Spleen (tissue), 11 donors: ENCODE data around the gene PEX7. TPM values are rescaled to one million over a fixed set of nuclear protein-coding genes. Genes with fewer than 3 reads are reported as not detected.
A peak's percentile ranks its signal among the peaks of the same experiment; 100 is the strongest.

Experiments used
- DNase-seq: peaks from one replicate; pipeline ENCODE4 v3.0.0-alpha.2; 2020
- H3K27ac ChIP-seq, 8 donors: fragments of 200-600 bp; sonication (generic) in 7 of 8; 1 replicate in 4 of 8; 2 replicates in 4 of 8; pipeline versions ENCODE4 v1.5.0 to v1.8.0; 2016 to 2021; ENCODE audit warnings: inconsistent platforms in 4 of 8, mild to moderate bottlenecking in 4 of 8, moderate library complexity in 1 of 8
- H3K27me3 ChIP-seq, 7 donors: fragments of 200-600 bp; sonication (generic) in 6 of 7; replicated peaks in 1 of 7; 1 replicate in 4 of 7; 2 replicates in 3 of 7; pipeline versions ENCODE4 v1.5.0 to v1.8.0; 2016 to 2021; ENCODE audit warnings: inconsistent platforms in 3 of 7, mild to moderate bottlenecking in 1 of 7
- H3K36me3 ChIP-seq, 6 donors: fragments of 200-600 bp; sonication (generic) in 5 of 6; 1 replicate in 4 of 6; 2 replicates in 2 of 6; pipeline versions ENCODE4 v1.5.0 to v1.8.0; 2016 to 2021; ENCODE audit warnings: inconsistent platforms in 2 of 6
- H3K4me1 ChIP-seq, 6 donors: fragments of 200-600 bp; sonication (generic) in 5 of 6; 1 replicate in 3 of 6; 2 replicates in 3 of 6; pipeline versions ENCODE4 v1.5.0 to v1.8.0; 2016 to 2021; ENCODE audit warnings: inconsistent platforms in 3 of 6
- H3K4me3 ChIP-seq, 8 donors: fragments of 200-600 bp; sonication (generic) in 7 of 8; 1 replicate in 4 of 8; 2 replicates in 4 of 8; pipeline versions ENCODE4 v1.5.0 to v1.8.0; 2016 to 2021; ENCODE audit warnings: inconsistent platforms in 4 of 8, mild to moderate bottlenecking in 4 of 8, moderate library complexity in 2 of 8
- H3K9me3 ChIP-seq, 8 donors: fragments of 200-600 bp; sonication (generic) in 7 of 8; 1 replicate in 4 of 8; 2 replicates in 4 of 8; pipeline versions ENCODE4 v1.5.0 to v1.8.0; 2016 to 2021; ENCODE audit warnings: inconsistent platforms in 4 of 8
- POLR2A ChIP-seq, 3 donors: fragments of 450-650 bp; IDR thresholded peaks; one replicate each; pipeline ENCODE4 v1.5.1; 2017; ENCODE audit warnings: antibody characterized with exemption in 3 of 3, mild to moderate bottlenecking in 1 of 3
- POLR2AphosphoS5 ChIP-seq, 3 donors: sonication (generic); formaldehyde crosslinking; IDR thresholded peaks; one replicate each; pipeline ENCODE4 v1.5.1; 2017; ENCODE audit warnings: antibody characterized with exemption in 3 of 3
- WGBS, 5 donors: extraction: QIAGEN DNeasy Blood & Tissue Kit in 3 of 5; methylation state at CpG; one replicate each; pipeline versions ENCODE4 v1.1.5 to v1.1.7; 2013 to 2018; 5-methylcytosine and 5-hydroxymethylcytosine counted together
- intact Hi-C: fragments of 100-400 bp; cut with DNase I; formaldehyde crosslinking; loops from one replicate; pipeline ENCODE4 v1.15.0; 2023; ENCODE audit warnings: low total_unique reads
- polyA plus RNA-seq, 3 donors: library from polyadenylated mRNA; stranded (reverse); fragments of 200-250 nt; gene quantifications; one replicate each; pipeline ENCODE4 v1.2.1, GENCODE V29; 2013
- total RNA-seq, 7 donors: library from RNA; depleted of rRNA in 3 of 7; stranded (reverse); fragments of >200 nt in 3 of 7; fragmentation: NEBNext Ultra II Directional in 4 of 7; extraction: Animal tissue kit (Norgen Biotek cat#: 25700) in 4 of 7; gene quantifications; one replicate each; pipeline versions ENCODE4 v1.1.0 to v1.2.1, GENCODE V29; 2016 to 2021
- TF ChIP-seq, protein P1 (sequence below), 11 experiments: fragments of 200-600 bp in 7 of 11; fragments of 450-650 bp in 4 of 11; sonication (generic) in 4 of 11; IDR thresholded peaks in 8 of 11; conservative IDR thresholded peaks in 3 of 11; 1 replicate in 7 of 11; 2 replicates in 4 of 11; pipeline versions ENCODE4 v1.4.0 to v1.8.0; 2016 to 2021; ENCODE audit warnings: antibody characterized with exemption in 11 of 11, inconsistent platforms in 4 of 11, mild to moderate bottlenecking in 1 of 11
- donor health status: healthy with polysubstance abuse.
- donor health status: DM: no; HTN: no; CAD: no; lungs with moderate emphysema.
- donor health status: DM: no; HTN: no; CAD: no.
- donor health status: Bipolar disorder and iron deficiency.
- donor health status: healthy.
- donor health status: DM: no; HTN: no; CAD: no.
- donor health status: DM: yes; HTN: yes; CAD: no.

PEX7 gene
- total and polyA plus RNA-seq, 10 donors = 2.2 to 6.4 (median 5.0) TPM

DNA sequence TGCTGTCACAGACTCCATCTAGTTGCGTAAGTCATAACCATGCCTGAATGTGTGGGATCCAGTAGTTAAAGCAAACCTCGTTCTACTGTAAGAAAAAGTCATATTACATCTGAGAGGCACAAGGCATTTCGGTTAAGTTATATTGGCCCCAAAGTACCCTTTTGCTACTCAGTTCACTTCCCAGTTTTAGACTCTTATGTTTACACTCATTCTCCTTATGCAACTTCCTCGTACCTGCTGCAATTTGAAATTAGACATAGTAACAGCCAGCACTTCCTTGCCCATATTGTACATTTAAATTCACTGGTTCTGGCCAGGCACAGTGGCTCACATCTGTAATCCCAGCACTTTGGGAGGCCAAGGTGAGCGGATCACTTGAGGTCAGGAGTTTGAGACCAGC is 37.0 kb downstream of the PEX7 start:
- H3K4me1 ChIP-seq = peaks cover 0 to 10% (median 0%) of the 10 kb centered on the region in 6 donors
- intact Hi-C loops = no loop called here
- H3K27me3 ChIP-seq = no peaks in the 10 kb centered on the region
- H3K4me3 ChIP-seq = no peak overlapping the region
- 51 to 88% (median 71%) methylated on average over 5 of the region's 5 CpGs for WGBS, 5 donors
- peak overlapping the region in 4 of 8 donors; percentile 2 to 79 (median 60) for H3K27ac ChIP-seq
- H3K36me3 ChIP-seq = peaks cover 0 to 8% (median 1%) of the 10 kb centered on the region in 6 donors
- no peaks in the 10 kb centered on the region for H3K9me3 ChIP-seq
- DNase-seq = no peak
- TF ChIP-seq POLR2AphosphoS5 (IDR thresholded peaks at IDR 0.05) (no peak), POLR2A (IDR thresholded peaks at IDR 0.05) (no peak)
- TF ChIP-seq, protein P1, sequence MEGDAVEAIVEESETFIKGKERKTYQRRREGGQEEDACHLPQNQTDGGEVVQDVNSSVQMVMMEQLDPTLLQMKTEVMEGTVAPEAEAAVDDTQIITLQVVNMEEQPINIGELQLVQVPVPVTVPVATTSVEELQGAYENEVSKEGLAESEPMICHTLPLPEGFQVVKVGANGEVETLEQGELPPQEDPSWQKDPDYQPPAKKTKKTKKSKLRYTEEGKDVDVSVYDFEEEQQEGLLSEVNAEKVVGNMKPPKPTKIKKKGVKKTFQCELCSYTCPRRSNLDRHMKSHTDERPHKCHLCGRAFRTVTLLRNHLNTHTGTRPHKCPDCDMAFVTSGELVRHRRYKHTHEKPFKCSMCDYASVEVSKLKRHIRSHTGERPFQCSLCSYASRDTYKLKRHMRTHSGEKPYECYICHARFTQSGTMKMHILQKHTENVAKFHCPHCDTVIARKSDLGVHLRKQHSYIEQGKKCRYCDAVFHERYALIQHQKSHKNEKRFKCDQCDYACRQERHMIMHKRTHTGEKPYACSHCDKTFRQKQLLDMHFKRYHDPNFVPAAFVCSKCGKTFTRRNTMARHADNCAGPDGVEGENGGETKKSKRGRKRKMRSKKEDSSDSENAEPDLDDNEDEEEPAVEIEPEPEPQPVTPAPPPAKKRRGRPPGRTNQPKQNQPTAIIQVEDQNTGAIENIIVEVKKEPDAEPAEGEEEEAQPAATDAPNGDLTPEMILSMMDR (IDR thresholded peaks at IDR 0.05 in 8 of 11, conservative IDR thresholded peaks at IDR 0.05 in 3 of 11) = no peak

- intact Hi-C loops = no loop called here
- peak overlapping the region in 3 of 8 donors; percentile 2 to 79 (median 66) for H3K27ac ChIP-seq
- TF ChIP-seq, protein P1 (IDR thresholded peaks at IDR 0.05 in 8 of 11, conservative IDR thresholded peaks at IDR 0.05 in 3 of 11) = no peak
- TF ChIP-seq POLR2AphosphoS5 (IDR thresholded peaks at IDR 0.05) = no peak
- TF ChIP-seq POLR2A (IDR thresholded peaks at IDR 0.05) = no peak
- DNase-seq = no peak
- H3K4me1 ChIP-seq = peaks cover 0 to 10% (median 0%) of the 10 kb centered on the region in 6 donors
- WGBS, 5 donors = 80 to 100% (median 85%) methylated on average over 1 of the region's 1 CpG
- H3K4me3 ChIP-seq = no peak overlapping the region
- peaks cover 0 to 7% (median 1%) of the 10 kb centered on the region in 6 donors for H3K36me3 ChIP-seq
- H3K9me3 ChIP-seq = no peaks in the 10 kb centered on the region
- no peaks in the 10 kb centered on the region for H3K27me3 ChIP-seq
These were observed 37.7 kb downstream of the PEX7 start for GRCh38 chr6:136860043-136860442.

GRCh38 chr6:136862662-136863061 is 40.3 kb downstream of the PEX7 start:
- no peak for TF ChIP-seq POLR2AphosphoS5 (IDR thresholded peaks at IDR 0.05)
- TF ChIP-seq POLR2A (IDR thresholded peaks at IDR 0.05) = no peak
- TF ChIP-seq, protein P1 (IDR thresholded peaks at IDR 0.05 in 8 of 11, conservative IDR thresholded peaks at IDR 0.05 in 3 of 11) = no peak
- no peaks in the 10 kb centered on the region for H3K9me3 ChIP-seq
- no peak overlapping the region for H3K4me3 ChIP-seq
- peaks cover 0 to 10% (median 0%) of the 10 kb centered on the region in 6 donors for H3K4me1 ChIP-seq
- WGBS, 5 donors = 92 to 97% (median 95%) methylated on average over 1 of the region's 1 CpG
- intact Hi-C loops = no loop called here
- H3K36me3 ChIP-seq = no peaks in the 10 kb centered on the region
- no peaks in the 10 kb centered on the region for H3K27me3 ChIP-seq
- no peak overlapping the region for H3K27ac ChIP-seq
- no peak for DNase-seq

DNA sequence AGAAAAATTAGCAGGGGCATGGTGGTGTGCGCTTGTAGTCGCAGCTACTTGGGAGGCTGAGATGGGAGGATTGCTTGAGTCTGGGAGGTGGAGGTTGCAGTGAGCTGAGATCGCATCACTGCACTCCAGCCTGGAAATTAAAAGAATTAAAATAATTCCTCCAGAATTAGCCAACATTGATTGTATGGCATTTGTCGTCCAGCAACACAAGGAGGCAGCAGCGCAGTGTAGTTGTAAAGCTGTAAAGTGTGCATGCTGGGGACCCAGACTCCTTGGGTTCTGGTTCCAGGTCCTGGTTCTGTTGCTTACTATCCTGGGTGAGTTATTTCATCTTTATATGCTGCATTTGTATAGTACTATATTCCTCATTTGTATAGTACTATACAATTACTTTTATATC is 41.4 kb downstream of the PEX7 start:
- intact Hi-C loops = no loop called here
- no peaks in the 10 kb centered on the region for H3K9me3 ChIP-seq
- no peaks in the 10 kb centered on the region for H3K36me3 ChIP-seq
- no peak overlapping the region for H3K27ac ChIP-seq
- WGBS, 5 donors = 74 to 98% (median 76%) methylated on average over 5 of the region's 5 CpGs
- no peak overlapping the region for H3K4me3 ChIP-seq
- no peaks in the 10 kb centered on the region for H3K27me3 ChIP-seq
- no peak for TF ChIP-seq POLR2A (IDR thresholded peaks at IDR 0.05)
- H3K4me1 ChIP-seq = peaks cover 0 to 10% (median 0%) of the 10 kb centered on the region in 6 donors
- DNase-seq = no peak

- no peak overlapping the region for H3K4me3 ChIP-seq
- no peaks in the 10 kb centered on the region for H3K27me3 ChIP-seq
- H3K9me3 ChIP-seq = no peaks in the 10 kb centered on the region
- intact Hi-C loops = no loop called here
- no peak overlapping the region for H3K27ac ChIP-seq
- peaks cover 0 to 4% (median 0%) of the 10 kb centered on the region in 6 donors for H3K4me1 ChIP-seq
- DNase-seq = no peak
- 91 to 96% (median 93%) methylated on average over 4 of the region's 4 CpGs for WGBS, 5 donors
- TF ChIP-seq POLR2AphosphoS5 (IDR thresholded peaks at IDR 0.05) (no peak), POLR2A (IDR thresholded peaks at IDR 0.05) (no peak)
- TF ChIP-seq, protein P1 (IDR thresholded peaks at IDR 0.05 in 8 of 11, conservative IDR thresholded peaks at IDR 0.05 in 3 of 11) = no peak
- peaks cover 0 to 7% (median 0%) of the 10 kb centered on the region in 6 donors for H3K36me3 ChIP-seq
These were observed 42.3 kb downstream of the PEX7 start for GRCh38 chr6:136864676-136865075.
